ENCODE results near the gene ADAMTS17. TPM values are rescaled to one million over a fixed set of nuclear protein-coding genes. Genes with fewer than 3 reads are reported as not detected.
A peak's percentile ranks its signal among the peaks of the same experiment; 100 is the strongest.

ADAMTS17 gene
- total and polyA plus RNA-seq, 11 donors = 0.30 to 2.4 (median 1.2) TPM

DNA sequence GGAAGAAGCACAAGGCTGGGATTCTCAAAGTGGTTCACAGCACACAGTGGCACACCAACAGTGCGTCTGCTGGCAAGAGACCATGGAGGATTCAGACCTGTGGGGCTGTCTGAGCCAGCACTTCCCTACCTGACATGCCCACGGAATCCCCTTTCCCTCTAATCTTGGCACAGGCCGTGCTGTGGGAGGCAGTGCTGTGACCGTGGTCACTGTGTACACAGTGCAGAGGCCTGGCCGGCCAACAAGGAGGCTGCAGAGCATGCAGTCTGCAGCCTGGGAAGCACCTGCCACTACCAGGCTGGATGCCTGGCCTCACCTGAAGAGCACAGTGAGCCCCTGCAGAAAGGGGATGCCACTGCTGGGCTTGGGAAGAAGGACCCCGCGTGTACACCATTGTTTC, 307.6 kb downstream of the ADAMTS17 start:
- no peak for DNase-seq
- peak overlapping the region in 2 of 12 donors; percentile 30 to 60 for H3K27ac ChIP-seq
- H3K36me3 ChIP-seq = no peaks in the 10 kb centered on the region
- H3K9me3 ChIP-seq = no peaks in the 10 kb centered on the region
- intact Hi-C loops (cut with DNase I) = no loop called here
- no peak for ATAC-seq
- no peaks in the 10 kb centered on the region for H3K27me3 ChIP-seq
- H3K4me1 ChIP-seq = peaks cover 0 to 25% (median 0%) of the 10 kb centered on the region in 12 donors
- TF ChIP-seq CTCF (IDR thresholded peaks at IDR 0.05) (no peak), POLR2A (IDR thresholded peaks at IDR 0.05) (no peak)
- WGBS, 4 donors = 88 to 93% (median 92%) methylated on average over 5 to 7 of the region's 7 CpGs
- no peak overlapping the region for H3K4me3 ChIP-seq

- Histone ChIP-seq H3K9me3 (no peaks in the 10 kb centered on the region), H3K27ac (peak overlapping the region in 4 of 12 donors; percentile 51 to 73 (median 60)), H3K27me3 (no peaks in the 10 kb centered on the region), H3K36me3 (no peaks in the 10 kb centered on the region), H3K4me3 (no peak overlapping the region), H3K4me1 (peaks cover 0 to 34% (median 2%) of the 10 kb centered on the region in 12 donors)
- DNase-seq (no peak), ATAC-seq (peak; percentile 46 to 90 (median 84))
- WGBS, 4 donors = 68 to 82% (median 79%) methylated on average over 5 of the region's 5 CpGs
- intact Hi-C loops (cut with DNase I) = no loop called here
- TF ChIP-seq CTCF (IDR thresholded peaks at IDR 0.05) = no peak
- no peak for TF ChIP-seq POLR2A (IDR thresholded peaks at IDR 0.05)
These were observed 308.5 kb downstream of the ADAMTS17 start for GRCh38 chr15:100033140-100033857.

- intact Hi-C loops (cut with DNase I) = no loop called here
- Histone ChIP-seq H3K27ac (peak overlapping the region in 5 of 12 donors; percentile 22 to 72 (median 60)), H3K27me3 (no peaks in the 10 kb centered on the region), H3K36me3 (no peaks in the 10 kb centered on the region), H3K9me3 (peaks cover 0 to 5% (median 3%) of the 10 kb centered on the region in 12 donors), H3K4me1 (peaks cover 0 to 36% (median 2%) of the 10 kb centered on the region in 12 donors), H3K4me3 (no peak overlapping the region)
- WGBS, 4 donors = 73 to 81% (median 78%) methylated on average over 10 of the region's 10 CpGs
- DNase-seq (no peak), ATAC-seq (peak in 2 of 4 donors; percentile 26 to 60)
- TF ChIP-seq POLR2A (IDR thresholded peaks at IDR 0.05) = no peak
- no peak for TF ChIP-seq CTCF (IDR thresholded peaks at IDR 0.05)
These were observed 309.3 kb downstream of the ADAMTS17 start for GRCh38 chr15:100032358-100033085.

DNA sequence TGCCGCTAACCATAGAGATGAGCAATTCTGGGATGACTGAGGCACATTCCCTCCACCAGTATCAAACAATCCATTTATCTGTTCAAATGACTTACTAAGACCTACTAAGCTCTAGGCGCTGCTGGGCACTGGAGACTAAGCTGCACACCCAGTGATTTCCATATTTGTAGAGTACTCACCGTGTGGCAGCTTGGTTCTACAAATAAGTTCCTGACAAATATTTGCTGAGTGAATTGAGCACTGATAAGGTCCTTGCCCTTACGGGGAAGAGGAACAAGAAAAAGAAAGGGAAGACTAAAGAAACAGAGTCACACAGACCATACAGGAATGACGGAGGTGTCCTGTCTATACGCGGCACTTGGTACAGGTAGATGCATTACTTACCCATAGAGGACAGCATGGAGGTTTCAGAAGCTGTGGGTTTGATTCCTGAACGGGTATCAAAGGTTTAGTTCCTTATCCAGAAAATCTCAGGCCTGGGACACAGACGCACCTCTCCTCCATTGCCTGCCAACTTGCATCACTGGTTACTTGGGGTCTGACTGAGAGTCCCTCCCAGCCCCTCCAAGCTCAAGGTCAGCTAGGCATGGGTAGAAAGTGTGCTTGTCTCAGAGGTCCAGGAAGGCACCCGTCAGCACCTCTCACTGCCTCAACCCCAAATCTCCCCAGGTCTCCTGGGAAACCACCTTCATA, 310.0 kb downstream of the ADAMTS17 start:
- Histone ChIP-seq H3K27me3 (no peaks in the 10 kb centered on the region), H3K4me3 (no peak overlapping the region), H3K4me1 (peaks cover 0 to 36% (median 2%) of the 10 kb centered on the region in 12 donors), H3K36me3 (no peaks in the 10 kb centered on the region), H3K9me3 (peaks cover 0 to 11% (median 5%) of the 10 kb centered on the region in 12 donors), H3K27ac (peak overlapping the region in 5 of 12 donors; percentile 22 to 72 (median 60))
- TF ChIP-seq POLR2A (IDR thresholded peaks at IDR 0.05) (no peak), CTCF (IDR thresholded peaks at IDR 0.05) (no peak)
- WGBS, 4 donors = 87 to 92% (median 89%) methylated on average over 10 of the region's 10 CpGs
- DNase-seq (no peak), ATAC-seq (no peak)
- intact Hi-C loops (cut with DNase I) = no loop called here

All from heart left ventricle (tissue), 16 donors.